Osteocyte (in vitro differentiated cells): ENCODE results near the gene ROR2. TPM values are rescaled to one million over a fixed set of nuclear protein-coding genes. Genes with fewer than 3 reads are reported as not detected.
A peak's percentile ranks its signal among the peaks of the same experiment; 100 is the strongest.

Experiments used
- DNase-seq: peaks from one replicate; pipeline ENCODE4 v3.0.0; 2021; ENCODE audit warnings: mixed read lengths; ENCODE audit not compliant: unreplicated experiment; ENCODE audit errors: extremely low spot score
- H3K27ac Mint-ChIP-seq: one replicate; pipeline ENCODE4 v1.8.0; 2021; ENCODE audit warnings: mild to moderate bottlenecking, mixed read lengths; ENCODE audit not compliant: unreplicated experiment
- H3K27me3 Mint-ChIP-seq: one replicate; pipeline ENCODE4 v1.8.0; 2021; ENCODE audit warnings: mixed read lengths; ENCODE audit not compliant: unreplicated experiment
- H3K36me3 Mint-ChIP-seq: one replicate; pipeline ENCODE4 v1.8.0; 2021; ENCODE audit warnings: mixed read lengths; ENCODE audit not compliant: unreplicated experiment
- H3K4me1 Mint-ChIP-seq: one replicate; pipeline ENCODE4 v1.8.0; 2021; ENCODE audit warnings: mixed read lengths; ENCODE audit not compliant: unreplicated experiment
- H3K4me3 Mint-ChIP-seq: one replicate; pipeline ENCODE4 v1.8.0; 2021; ENCODE audit warnings: mild to moderate bottlenecking, moderate library complexity, mixed read lengths; ENCODE audit not compliant: unreplicated experiment
- H3K9me3 Mint-ChIP-seq: one replicate; pipeline ENCODE4 v1.8.0; 2021; ENCODE audit warnings: mixed read lengths; ENCODE audit not compliant: unreplicated experiment
- CTCF ChIP-seq: fragments of 200-600 bp; sonication (generic); IDR thresholded peaks from 2 replicates; pipeline ENCODE4 v1.5.0; 2021; ENCODE audit warnings: antibody characterized with exemption, mild to moderate bottlenecking, moderate library complexity
- total RNA-seq: library from RNA; stranded (reverse); gene quantifications from 2 replicates; pipeline ENCODE4 v1.2.1, GENCODE V29; 2021

ROR2 gene
- total RNA-seq, 1 donor from 2014 or later, result 48.2 TPM

DNA sequence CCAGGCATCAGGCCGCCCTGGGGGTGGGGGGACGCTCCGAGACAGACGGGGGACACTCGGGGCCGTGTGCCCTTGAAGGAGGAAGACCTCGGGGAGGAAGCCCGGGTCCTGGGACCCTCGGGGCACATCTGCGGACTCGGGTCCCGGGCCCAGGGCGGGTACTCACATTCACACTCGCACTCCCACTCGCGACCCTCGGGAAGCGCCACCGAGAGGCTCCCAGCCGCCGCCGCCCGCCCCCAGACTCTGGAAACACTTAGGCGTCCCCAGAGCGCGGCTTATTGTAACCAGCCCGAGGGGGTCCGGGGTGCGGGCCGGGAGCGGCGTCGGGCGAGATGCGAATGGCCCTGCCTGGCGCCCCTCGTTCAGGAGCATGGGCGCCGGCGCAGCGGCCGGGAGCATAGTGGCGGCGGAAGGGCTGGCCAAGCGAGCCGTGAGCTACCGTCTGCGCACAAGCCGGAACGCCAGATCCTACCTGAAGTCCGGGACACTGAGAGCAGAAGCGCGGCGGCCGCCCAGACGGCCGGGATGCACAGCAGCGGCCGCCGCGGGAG is 559 bp downstream of the ROR2 start:
- Mint-ChIP-seq H3K4me1 (peaks cover 53% of the 10 kb centered on the region), H3K9me3 (no peaks in the 10 kb centered on the region), H3K4me3 (peak overlapping the region; percentile 87), H3K36me3 (no peaks in the 10 kb centered on the region), H3K27ac (no peak overlapping the region), H3K27me3 (no peaks in the 10 kb centered on the region)
- TF ChIP-seq CTCF, result no peak
- peak; percentile 81 for DNase-seq

DNA sequence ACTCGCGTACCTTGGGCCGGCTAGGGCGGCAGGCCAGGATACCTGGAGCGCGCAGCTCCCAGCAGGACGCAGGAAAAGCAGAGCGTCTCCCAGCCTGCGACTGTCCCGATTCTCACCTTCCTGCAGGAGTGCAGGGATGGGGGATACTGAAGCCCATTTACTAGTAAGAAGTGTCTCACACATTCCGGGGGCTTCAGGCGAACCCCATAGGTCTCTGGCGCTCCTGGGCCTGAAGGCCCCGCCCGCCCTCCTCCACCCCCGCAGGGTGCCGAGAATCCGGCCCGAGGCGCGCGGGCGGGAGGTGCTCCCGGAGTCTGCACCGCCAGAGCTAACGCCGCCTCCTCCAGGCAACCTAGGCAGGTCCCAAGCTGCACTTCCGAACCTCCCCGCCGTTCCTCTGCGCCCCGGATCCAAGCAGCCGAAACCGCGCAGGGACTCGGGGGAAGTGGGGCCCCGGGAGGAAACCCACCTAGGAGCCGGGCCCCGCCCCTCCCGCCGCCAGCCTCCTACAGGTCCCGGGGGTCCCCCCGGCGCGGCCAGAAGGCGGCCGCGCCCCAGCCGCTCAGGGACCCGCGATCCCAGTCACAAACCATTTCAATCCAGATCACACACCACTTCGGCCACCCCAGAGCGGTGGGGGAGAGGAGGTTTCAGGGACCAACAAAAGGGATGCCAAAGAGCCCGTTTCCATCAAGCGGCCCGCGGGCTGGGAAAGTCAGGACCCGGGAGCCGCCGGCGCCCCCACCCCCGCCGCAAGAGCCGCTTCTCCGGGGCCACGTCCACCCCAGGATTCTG is 1.2 kb downstream of the ROR2 start:
- peaks cover 49% of the 10 kb centered on the region for H3K4me1 Mint-ChIP-seq
- H3K27me3 Mint-ChIP-seq, result no peaks in the 10 kb centered on the region
- no peaks in the 10 kb centered on the region for H3K9me3 Mint-ChIP-seq
- peak overlapping the region; percentile 52 for H3K27ac Mint-ChIP-seq
- H3K4me3 Mint-ChIP-seq, result peak overlapping the region; percentile 87
- peak; percentile 87 for DNase-seq
- TF ChIP-seq CTCF, result peak; percentile 48
- H3K36me3 Mint-ChIP-seq, result no peaks in the 10 kb centered on the region

DNA sequence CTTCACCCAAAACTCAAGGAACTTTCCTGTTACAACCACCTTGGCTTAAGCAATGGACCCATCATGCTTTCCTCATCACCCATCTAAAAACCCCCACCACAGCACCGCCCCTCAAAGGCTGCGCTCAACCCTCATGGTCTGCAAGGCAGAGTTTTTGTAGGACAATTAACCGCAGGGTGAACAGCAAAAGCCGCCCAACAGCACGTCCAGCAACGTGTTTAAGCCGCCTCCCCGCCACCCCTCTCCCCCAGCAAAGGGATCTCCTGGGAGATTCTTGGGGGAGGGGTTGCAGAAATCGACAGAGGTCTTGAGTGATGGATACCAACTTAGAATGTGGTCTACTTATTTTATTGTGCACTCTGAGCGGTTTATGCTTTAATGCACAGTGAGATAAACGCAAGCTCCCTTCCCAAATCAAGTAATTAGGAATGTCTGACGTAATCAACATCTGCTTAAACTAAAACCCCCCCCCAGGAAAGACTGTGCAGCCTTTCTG is 1.9 kb downstream of the ROR2 start:
- no peaks in the 10 kb centered on the region for H3K36me3 Mint-ChIP-seq
- H3K9me3 Mint-ChIP-seq, result no peaks in the 10 kb centered on the region
- H3K4me3 Mint-ChIP-seq, result peak overlapping the region; percentile 87
- peak overlapping the region; percentile 52 for H3K27ac Mint-ChIP-seq
- H3K4me1 Mint-ChIP-seq, result peaks cover 48% of the 10 kb centered on the region
- TF ChIP-seq CTCF, result no peak
- DNase-seq, result peak; percentile 68
- H3K27me3 Mint-ChIP-seq, result no peaks in the 10 kb centered on the region

DNA sequence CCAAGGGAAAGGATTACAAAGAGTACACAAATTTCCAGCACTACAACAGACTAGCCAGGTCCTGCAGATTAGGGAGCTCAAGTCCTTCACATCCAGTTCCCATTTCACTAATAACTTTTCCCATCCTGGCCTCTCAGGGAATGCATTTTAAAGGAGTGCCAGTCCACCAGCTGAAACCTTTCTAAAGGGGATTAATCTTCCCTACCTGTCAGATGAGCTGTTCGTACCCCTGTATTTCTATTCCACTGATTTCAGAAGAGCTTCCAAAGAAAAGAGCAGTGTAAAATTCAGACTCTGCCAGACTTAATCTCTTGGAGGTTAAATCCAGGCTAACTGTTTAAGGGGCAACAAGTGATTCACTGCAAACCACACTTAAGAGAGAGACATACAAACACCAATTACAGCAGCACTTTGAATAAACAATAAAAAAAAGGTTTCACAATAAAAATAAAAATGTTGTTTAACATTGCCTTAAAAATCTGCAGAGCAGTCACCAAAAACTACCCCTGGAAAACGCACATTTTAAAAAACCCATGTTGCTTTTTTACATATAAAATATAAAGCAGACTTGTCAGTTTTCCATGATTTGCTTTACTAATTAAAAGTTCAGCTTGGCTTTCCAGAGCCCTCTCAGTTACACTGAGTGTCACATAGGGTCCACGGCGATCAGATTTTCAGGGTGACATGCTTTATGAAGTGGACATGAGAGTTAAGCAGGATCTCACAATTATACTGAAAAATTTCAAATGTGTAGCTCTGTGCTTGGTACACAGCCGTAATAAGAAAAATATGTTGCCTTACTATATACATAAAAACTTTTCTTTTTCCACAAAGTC is 3.2 kb downstream of the ROR2 start:
- DNase-seq, result peak; percentile 3
- no peaks in the 10 kb centered on the region for H3K27me3 Mint-ChIP-seq
- H3K36me3 Mint-ChIP-seq, result peaks cover 2% of the 10 kb centered on the region
- peak overlapping the region; percentile 23 for H3K27ac Mint-ChIP-seq
- H3K9me3 Mint-ChIP-seq, result peaks cover 5% of the 10 kb centered on the region
- no peak for TF ChIP-seq CTCF
- H3K4me1 Mint-ChIP-seq, result peaks cover 50% of the 10 kb centered on the region
- peak overlapping the region; percentile 61 for H3K4me3 Mint-ChIP-seq
